ENCODE measurements around the gene RAB3C.

RAB3C gene

DNA sequence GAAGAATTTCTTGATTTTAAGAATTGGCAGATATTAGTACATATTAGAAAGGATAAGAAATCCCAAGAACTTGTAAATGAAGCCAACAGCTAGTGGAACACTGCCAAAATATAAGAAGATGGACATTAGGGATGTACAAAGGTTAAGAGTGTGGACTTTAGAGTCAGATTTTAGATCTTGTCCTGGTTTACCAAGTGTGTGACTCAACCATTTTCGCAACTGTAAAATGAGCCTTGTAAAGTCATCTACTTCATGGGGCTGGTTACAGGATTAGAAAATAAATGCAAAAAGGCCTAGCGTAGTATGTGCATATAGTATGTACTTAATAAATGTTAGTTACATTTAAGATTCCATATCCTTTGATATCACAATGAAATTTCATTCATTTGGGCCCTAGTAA is 260.0 kb downstream of the RAB3C start:
- Histone ChIP-seq H3K9me3 (peaks cover 16% of the 10 kb centered on the region), H3K27ac (no peak overlapping the region), H3K4me3 (no peak overlapping the region), H3K4me2 (no peak overlapping the region), H3K9ac (no peak overlapping the region), H4K20me1 (no peaks in the 10 kb centered on the region), H3K36me3 (no peaks in the 10 kb centered on the region), H3K4me1 (no peaks in the 10 kb centered on the region), H3K27me3 (no peaks in the 10 kb centered on the region)
- TF ChIP-seq Cebpa-rat (IDR thresholded peaks at IDR 0.05), result no peak

GRCh38 chr5:58844395-58844794 is 261.5 kb downstream of the RAB3C start:
- H3K4me1 ChIP-seq, result no peaks in the 10 kb centered on the region
- no peak overlapping the region for H3K4me3 ChIP-seq
- no peaks in the 10 kb centered on the region for H4K20me1 ChIP-seq

DNA sequence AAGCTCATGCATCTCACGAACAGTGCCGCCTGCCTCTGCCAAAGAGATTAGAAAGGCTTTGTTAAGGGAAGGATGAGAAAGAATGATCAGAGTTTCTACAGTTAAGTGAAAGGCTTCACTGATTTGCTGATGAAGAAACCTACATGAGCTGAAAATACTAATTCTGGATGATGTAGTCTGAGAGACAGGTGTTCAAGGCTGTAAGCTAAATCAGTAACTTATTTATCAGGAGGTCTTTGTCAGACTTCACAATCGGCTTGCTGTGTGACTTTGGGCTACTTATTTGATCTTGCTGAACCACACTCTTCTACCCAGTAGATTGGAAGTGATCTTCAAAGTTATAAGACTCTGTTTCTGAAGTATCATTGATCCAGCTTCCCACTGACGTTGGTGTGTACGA is 264.2 kb downstream of the RAB3C start:
- H3K27ac ChIP-seq, result no peak overlapping the region
- H3K4me2 ChIP-seq, result no peak overlapping the region
- H3K4me1 ChIP-seq, result no peaks in the 10 kb centered on the region
- no peaks in the 10 kb centered on the region for H3K9me3 ChIP-seq
- H3K9ac ChIP-seq, result no peak overlapping the region
- no peak for TF ChIP-seq Cebpa-rat (IDR thresholded peaks at IDR 0.05)
- no peaks in the 10 kb centered on the region for H4K20me1 ChIP-seq
- H3K4me3 ChIP-seq, result no peak overlapping the region
- no peaks in the 10 kb centered on the region for H3K36me3 ChIP-seq
- H3K27me3 ChIP-seq, result no peaks in the 10 kb centered on the region

More at GRCh38 chr5:58844395-58844794, 261.5 kb downstream of the RAB3C start:
- Histone ChIP-seq H3K36me3 (no peaks in the 10 kb centered on the region), H3K4me2 (no peak overlapping the region), H3K27ac (no peak overlapping the region), H3K9me3 (peaks cover 15% of the 10 kb centered on the region), H3K27me3 (no peaks in the 10 kb centered on the region), H3K9ac (no peak overlapping the region)
- no peak for TF ChIP-seq Cebpa-rat (IDR thresholded peaks at IDR 0.05)

GRCh38 chr5:58849223-58849622 is 266.3 kb downstream of the RAB3C start:
- no peak overlapping the region for H3K9ac ChIP-seq
- no peak overlapping the region for H3K4me2 ChIP-seq
- H3K4me3 ChIP-seq, result no peak overlapping the region
- H3K4me1 ChIP-seq, result no peaks in the 10 kb centered on the region
- H3K36me3 ChIP-seq, result no peaks in the 10 kb centered on the region
- TF ChIP-seq Cebpa-rat (IDR thresholded peaks at IDR 0.05), result no peak
- H3K27me3 ChIP-seq, result no peaks in the 10 kb centered on the region
- H3K9me3 ChIP-seq, result no peaks in the 10 kb centered on the region
- H3K27ac ChIP-seq, result no peak overlapping the region
- H4K20me1 ChIP-seq, result no peaks in the 10 kb centered on the region

- H3K27me3 ChIP-seq, result no peaks in the 10 kb centered on the region
- no peaks in the 10 kb centered on the region for H3K9me3 ChIP-seq
- no peak overlapping the region for H3K4me3 ChIP-seq
- no peaks in the 10 kb centered on the region for H3K36me3 ChIP-seq
- no peak overlapping the region for H3K27ac ChIP-seq
- H3K4me2 ChIP-seq, result no peak overlapping the region
- TF ChIP-seq Cebpa-rat (IDR thresholded peaks at IDR 0.05), result no peak
- no peak overlapping the region for H3K9ac ChIP-seq
- no peaks in the 10 kb centered on the region for H3K4me1 ChIP-seq
- no peaks in the 10 kb centered on the region for H4K20me1 ChIP-seq
Measured at GRCh38 chr5:58849921-58850667, 267.2 kb downstream of the RAB3C start.

- Histone ChIP-seq H3K27ac (no peak overlapping the region), H3K36me3 (no peaks in the 10 kb centered on the region), H3K4me1 (no peaks in the 10 kb centered on the region), H3K9me3 (no peaks in the 10 kb centered on the region), H3K4me2 (no peak overlapping the region), H3K9ac (no peak overlapping the region), H3K4me3 (no peak overlapping the region), H3K27me3 (no peaks in the 10 kb centered on the region), H4K20me1 (no peaks in the 10 kb centered on the region)
- TF ChIP-seq Cebpa-rat (IDR thresholded peaks at IDR 0.05), result no peak
Measured at GRCh38 chr5:58851153-58851552, 268.3 kb downstream of the RAB3C start.

GRCh38 chr5:58851571-58851970 is 268.7 kb downstream of the RAB3C start:
- H4K20me1 ChIP-seq, result no peaks in the 10 kb centered on the region
- no peaks in the 10 kb centered on the region for H3K9me3 ChIP-seq
- H3K4me2 ChIP-seq, result no peak overlapping the region
- no peak overlapping the region for H3K4me3 ChIP-seq
- no peak for TF ChIP-seq Cebpa-rat (IDR thresholded peaks at IDR 0.05)
- H3K4me1 ChIP-seq, result no peaks in the 10 kb centered on the region
- no peaks in the 10 kb centered on the region for H3K36me3 ChIP-seq
- no peak overlapping the region for H3K9ac ChIP-seq
- no peak overlapping the region for H3K27ac ChIP-seq
- no peaks in the 10 kb centered on the region for H3K27me3 ChIP-seq

- Histone ChIP-seq H3K9me3 (no peaks in the 10 kb centered on the region), H4K20me1 (no peaks in the 10 kb centered on the region), H3K27ac (no peak overlapping the region), H3K4me2 (no peak overlapping the region), H3K27me3 (no peaks in the 10 kb centered on the region), H3K36me3 (no peaks in the 10 kb centered on the region), H3K9ac (no peak overlapping the region), H3K4me1 (no peaks in the 10 kb centered on the region), H3K4me3 (no peak overlapping the region)
- no peak for TF ChIP-seq Cebpa-rat (IDR thresholded peaks at IDR 0.05)
Measured at GRCh38 chr5:58852566-58852965, 269.7 kb downstream of the RAB3C start.

GRCh38 chr5:58854441-58854840 is 271.6 kb downstream of the RAB3C start:
- TF ChIP-seq Cebpa-rat (IDR thresholded peaks at IDR 0.05), result no peak
- Histone ChIP-seq H3K36me3 (no peaks in the 10 kb centered on the region), H3K9me3 (no peaks in the 10 kb centered on the region), H3K4me2 (no peak overlapping the region), H3K9ac (no peak overlapping the region), H3K27ac (no peak overlapping the region), H3K4me1 (no peaks in the 10 kb centered on the region), H3K27me3 (no peaks in the 10 kb centered on the region), H3K4me3 (no peak overlapping the region), H4K20me1 (no peaks in the 10 kb centered on the region)

DNA sequence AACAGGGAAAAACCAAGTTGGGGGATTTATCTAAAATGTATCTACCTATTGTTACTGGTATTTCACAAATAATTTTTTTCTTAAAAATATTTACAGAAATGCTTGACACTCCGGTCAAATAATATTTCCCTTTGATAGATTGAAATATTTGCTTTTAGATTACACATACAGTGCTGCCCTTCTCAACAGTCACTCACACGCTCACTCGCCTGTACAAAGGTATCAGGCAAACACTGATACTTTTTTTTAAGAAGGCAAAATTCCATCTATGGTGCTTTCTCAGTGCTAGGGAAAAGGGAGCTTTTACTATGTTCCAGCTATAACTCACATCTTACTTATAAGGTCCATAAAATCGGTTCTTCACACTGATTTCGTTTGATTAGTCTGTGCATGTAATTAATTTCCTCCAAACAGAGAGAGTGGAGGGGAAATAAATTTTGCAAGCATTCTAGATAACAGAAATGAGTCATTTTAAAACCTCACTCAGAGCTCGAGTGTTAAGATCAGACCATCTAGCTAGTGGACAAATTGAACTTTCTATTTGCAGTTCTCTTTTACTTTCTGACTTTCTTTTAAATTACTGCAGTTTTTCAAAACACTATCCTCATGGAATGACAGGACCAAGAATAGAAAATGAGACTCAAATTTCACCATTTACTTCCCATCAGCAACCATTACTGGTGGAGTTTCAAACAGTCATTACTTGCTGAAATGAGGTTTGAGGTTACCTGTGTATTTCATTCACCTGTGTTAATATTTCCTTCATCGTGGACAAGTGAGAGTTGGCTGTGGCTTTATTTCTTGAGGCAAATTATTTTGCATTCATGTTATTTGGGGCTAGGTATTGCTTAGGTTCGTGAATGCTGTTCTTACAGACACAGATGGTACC is 273.2 kb downstream of the RAB3C start:
- Histone ChIP-seq H3K4me1 (no peaks in the 10 kb centered on the region), H3K27ac (no peak overlapping the region), H3K4me3 (no peak overlapping the region), H3K36me3 (no peaks in the 10 kb centered on the region), H3K9me3 (no peaks in the 10 kb centered on the region), H3K9ac (no peak overlapping the region), H4K20me1 (no peaks in the 10 kb centered on the region), H3K4me2 (no peak overlapping the region), H3K27me3 (no peaks in the 10 kb centered on the region)
- no peak for TF ChIP-seq Cebpa-rat (IDR thresholded peaks at IDR 0.05)
